Measurements from ENCODE around the gene ADAT2. TPM values are rescaled to one million over a fixed set of nuclear protein-coding genes. Genes with fewer than 3 reads are reported as not detected.

The ADAT2 gene
- total and polyA plus RNA-seq, 2 of the 13 experiments (the other 11 are each of a cell fraction or from before 2014, with no cell fraction given) = 10.5 to 18.3 TPM

DNA sequence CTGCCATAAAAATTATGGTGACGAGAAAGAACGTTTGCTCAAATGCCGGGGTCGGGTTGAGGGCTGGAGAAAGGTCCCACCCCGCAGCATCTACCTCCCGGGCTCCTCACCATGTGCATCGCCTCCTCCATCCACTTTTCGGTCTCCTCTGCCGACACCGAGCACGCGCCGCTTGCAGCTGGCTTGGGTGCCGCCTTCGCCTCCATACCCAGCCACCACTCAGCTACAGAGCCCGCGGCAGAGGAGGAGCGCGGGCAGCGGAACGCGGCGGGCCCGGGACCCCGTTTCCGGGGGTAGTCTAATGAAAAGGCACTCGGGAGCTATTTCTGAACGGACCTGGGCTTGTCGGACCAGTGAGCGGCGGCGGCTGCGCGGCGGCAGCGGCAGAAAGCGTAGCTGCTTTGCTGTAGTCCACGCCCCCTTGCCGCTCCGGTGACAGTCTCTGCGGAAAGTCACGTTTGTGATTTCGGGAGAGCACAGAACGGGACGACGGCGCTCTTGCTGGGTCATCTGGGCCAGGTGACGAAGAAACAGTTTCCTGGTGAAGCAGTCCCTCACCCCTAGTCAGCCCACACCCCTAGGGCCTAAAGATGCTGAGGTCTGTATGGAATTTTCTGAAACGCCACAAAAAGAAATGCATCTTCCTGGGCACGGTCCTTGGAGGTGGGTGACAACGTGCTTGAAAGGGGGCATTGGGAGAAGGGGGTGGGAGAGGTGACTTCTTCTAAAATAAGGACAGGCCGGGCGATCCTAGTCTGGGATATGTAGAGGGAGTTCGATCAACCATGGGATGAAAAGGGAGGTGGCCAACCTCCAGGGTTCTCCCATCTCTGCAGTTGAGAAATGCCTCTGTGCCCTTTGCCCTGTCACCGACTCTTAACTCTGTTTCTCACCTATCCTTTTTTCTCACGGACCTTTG is at the start of gene ADAT2, which contains the start of gene PEX3 (continued):
- TF ChIP-seq ZNF782 (CRISPR knock-in tag; IDR thresholded peaks at IDR 0.05; ENCODE audit: borderline replicate concordance) (peak; percentile 93), ZNF367 (CRISPR knock-in tag; IDR thresholded peaks at IDR 0.05; ENCODE audit: borderline replicate concordance) (no peak; the same call in 1 of the 2 replicates), HOXA7 (CRISPR knock-in tag; IDR thresholded peaks at IDR 0.05) (peak; percentile 95), KAT8 (CRISPR knock-in tag; IDR thresholded peaks at IDR 0.05) (peak; percentile 99), JUN (CRISPR knock-in tag; IDR thresholded peaks at IDR 0.05) (0 out of 2 replicates have a peak, but pooled peaks have one; percentile 57), MAFG (CRISPR knock-in tag; IDR thresholded peaks at IDR 0.05) (no peak), HCFC1 (IDR thresholded peaks at IDR 0.05; ENCODE audit: low read depth, low read length) (peak; percentile 82), NFE2L1 (CRISPR knock-in tag; IDR thresholded peaks at IDR 0.05; ENCODE audit: borderline replicate concordance) (no peak)
- TF ChIP-seq, protein P1, sequence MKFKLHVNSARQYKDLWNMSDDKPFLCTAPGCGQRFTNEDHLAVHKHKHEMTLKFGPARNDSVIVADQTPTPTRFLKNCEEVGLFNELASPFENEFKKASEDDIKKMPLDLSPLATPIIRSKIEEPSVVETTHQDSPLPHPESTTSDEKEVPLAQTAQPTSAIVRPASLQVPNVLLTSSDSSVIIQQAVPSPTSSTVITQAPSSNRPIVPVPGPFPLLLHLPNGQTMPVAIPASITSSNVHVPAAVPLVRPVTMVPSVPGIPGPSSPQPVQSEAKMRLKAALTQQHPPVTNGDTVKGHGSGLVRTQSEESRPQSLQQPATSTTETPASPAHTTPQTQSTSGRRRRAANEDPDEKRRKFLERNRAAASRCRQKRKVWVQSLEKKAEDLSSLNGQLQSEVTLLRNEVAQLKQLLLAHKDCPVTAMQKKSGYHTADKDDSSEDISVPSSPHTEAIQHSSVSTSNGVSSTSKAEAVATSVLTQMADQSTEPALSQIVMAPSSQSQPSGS (CRISPR knock-in tag; IDR thresholded peaks at IDR 0.05) = peak; percentile 97
- TF ChIP-seq, protein P2, sequence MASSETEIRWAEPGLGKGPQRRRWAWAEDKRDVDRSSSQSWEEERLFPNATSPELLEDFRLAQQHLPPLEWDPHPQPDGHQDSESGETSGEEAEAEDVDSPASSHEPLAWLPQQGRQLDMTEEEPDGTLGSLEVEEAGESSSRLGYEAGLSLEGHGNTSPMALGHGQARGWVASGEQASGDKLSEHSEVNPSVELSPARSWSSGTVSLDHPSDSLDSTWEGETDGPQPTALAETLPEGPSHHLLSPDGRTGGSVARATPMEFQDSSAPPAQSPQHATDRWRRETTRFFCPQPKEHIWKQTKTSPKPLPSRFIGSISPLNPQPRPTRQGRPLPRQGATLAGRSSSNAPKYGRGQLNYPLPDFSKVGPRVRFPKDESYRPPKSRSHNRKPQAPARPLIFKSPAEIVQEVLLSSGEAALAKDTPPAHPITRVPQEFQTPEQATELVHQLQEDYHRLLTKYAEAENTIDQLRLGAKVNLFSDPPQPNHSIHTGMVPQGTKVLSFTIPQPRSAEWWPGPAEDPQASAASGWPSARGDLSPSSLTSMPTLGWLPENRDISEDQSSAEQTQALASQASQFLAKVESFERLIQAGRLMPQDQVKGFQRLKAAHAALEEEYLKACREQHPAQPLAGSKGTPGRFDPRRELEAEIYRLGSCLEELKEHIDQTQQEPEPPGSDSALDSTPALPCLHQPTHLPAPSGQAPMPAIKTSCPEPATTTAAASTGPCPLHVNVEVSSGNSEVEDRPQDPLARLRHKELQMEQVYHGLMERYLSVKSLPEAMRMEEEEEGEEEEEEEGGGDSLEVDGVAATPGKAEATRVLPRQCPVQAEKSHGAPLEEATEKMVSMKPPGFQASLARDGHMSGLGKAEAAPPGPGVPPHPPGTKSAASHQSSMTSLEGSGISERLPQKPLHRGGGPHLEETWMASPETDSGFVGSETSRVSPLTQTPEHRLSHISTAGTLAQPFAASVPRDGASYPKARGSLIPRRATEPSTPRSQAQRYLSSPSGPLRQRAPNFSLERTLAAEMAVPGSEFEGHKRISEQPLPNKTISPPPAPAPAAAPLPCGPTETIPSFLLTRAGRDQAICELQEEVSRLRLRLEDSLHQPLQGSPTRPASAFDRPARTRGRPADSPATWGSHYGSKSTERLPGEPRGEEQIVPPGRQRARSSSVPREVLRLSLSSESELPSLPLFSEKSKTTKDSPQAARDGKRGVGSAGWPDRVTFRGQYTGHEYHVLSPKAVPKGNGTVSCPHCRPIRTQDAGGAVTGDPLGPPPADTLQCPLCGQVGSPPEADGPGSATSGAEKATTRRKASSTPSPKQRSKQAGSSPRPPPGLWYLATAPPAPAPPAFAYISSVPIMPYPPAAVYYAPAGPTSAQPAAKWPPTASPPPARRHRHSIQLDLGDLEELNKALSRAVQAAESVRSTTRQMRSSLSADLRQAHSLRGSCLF (CRISPR knock-in tag; IDR thresholded peaks at IDR 0.05; ENCODE audit: borderline replicate concordance) = peak; percentile 83; the same call in 1 of the 2 replicates
- TF ChIP-seq, protein P3, sequence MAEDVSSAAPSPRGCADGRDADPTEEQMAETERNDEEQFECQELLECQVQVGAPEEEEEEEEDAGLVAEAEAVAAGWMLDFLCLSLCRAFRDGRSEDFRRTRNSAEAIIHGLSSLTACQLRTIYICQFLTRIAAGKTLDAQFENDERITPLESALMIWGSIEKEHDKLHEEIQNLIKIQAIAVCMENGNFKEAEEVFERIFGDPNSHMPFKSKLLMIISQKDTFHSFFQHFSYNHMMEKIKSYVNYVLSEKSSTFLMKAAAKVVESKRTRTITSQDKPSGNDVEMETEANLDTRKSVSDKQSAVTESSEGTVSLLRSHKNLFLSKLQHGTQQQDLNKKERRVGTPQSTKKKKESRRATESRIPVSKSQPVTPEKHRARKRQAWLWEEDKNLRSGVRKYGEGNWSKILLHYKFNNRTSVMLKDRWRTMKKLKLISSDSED (CRISPR knock-in tag; IDR thresholded peaks at IDR 0.05) = peak; percentile 24; the same call in 1 of the 2 replicates
- TF ChIP-seq, protein P4, sequence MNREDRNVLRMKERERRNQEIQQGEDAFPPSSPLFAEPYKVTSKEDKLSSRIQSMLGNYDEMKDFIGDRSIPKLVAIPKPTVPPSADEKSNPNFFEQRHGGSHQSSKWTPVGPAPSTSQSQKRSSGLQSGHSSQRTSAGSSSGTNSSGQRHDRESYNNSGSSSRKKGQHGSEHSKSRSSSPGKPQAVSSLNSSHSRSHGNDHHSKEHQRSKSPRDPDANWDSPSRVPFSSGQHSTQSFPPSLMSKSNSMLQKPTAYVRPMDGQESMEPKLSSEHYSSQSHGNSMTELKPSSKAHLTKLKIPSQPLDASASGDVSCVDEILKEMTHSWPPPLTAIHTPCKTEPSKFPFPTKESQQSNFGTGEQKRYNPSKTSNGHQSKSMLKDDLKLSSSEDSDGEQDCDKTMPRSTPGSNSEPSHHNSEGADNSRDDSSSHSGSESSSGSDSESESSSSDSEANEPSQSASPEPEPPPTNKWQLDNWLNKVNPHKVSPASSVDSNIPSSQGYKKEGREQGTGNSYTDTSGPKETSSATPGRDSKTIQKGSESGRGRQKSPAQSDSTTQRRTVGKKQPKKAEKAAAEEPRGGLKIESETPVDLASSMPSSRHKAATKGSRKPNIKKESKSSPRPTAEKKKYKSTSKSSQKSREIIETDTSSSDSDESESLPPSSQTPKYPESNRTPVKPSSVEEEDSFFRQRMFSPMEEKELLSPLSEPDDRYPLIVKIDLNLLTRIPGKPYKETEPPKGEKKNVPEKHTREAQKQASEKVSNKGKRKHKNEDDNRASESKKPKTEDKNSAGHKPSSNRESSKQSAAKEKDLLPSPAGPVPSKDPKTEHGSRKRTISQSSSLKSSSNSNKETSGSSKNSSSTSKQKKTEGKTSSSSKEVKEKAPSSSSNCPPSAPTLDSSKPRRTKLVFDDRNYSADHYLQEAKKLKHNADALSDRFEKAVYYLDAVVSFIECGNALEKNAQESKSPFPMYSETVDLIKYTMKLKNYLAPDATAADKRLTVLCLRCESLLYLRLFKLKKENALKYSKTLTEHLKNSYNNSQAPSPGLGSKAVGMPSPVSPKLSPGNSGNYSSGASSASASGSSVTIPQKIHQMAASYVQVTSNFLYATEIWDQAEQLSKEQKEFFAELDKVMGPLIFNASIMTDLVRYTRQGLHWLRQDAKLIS (CRISPR knock-in tag; IDR thresholded peaks at IDR 0.05) = peak; percentile 81; the same call in 1 of the 2 replicates
